Stimulated activated naive CD4-positive, alpha-beta T cell (primary cell): ENCODE data around the gene MYB.

Experiments
- DNase-seq, 6 experiments: peaks; one replicate each; lab custom pipeline; 2025; lab: John Stamatoyannopoulos, UW

The MYB gene

GRCh38 chr6:135188718-135189117 is 7.6 kb downstream of the MYB start:
- no peak for DNase-seq

GRCh38 chr6:135189344-135189743 is 8.2 kb downstream of the MYB start:
- DNase-seq: no peak

DNA sequence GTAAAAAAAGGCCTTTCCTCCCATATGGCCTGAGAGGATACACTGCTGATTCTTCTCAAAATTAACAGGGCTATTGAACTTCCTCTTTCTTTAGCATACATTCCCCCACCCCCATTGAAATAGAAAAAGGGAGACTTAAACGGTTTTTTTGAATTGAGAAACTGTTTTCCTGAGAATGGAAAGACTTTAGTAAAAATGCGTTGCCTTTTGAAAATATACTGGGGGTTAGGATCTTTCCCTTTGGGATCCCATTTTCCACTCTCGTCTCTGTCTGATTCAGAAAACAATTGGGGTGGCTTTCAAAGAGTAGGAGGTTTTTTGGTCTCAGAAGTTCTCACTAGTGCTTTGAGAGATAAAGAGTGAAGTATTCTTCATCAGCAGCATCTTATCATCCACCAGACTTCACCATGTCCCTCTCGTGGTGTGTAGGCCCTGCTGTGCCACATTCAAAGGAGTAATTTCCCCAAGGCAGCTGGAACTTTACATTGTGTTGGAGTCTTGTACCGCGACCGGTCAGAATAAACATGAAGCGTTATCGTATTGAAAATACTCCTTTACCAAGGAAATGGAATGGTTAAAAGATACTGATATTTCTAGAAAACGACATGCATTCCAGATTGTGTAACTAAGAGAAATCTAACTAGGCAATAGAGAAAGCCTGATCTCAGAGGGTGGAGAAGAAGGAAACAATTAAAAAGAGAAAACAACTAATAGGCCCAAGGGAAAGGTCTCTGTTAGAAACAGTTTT is 10.6 kb downstream of the MYB start:
- no peak for DNase-seq

GRCh38 chr6:135192256-135193174 is 11.4 kb downstream of the MYB start:
- no peak for DNase-seq

- DNase-seq: no peak
Observed at GRCh38 chr6:135193221-135193620, 12.1 kb downstream of the MYB start.

DNA sequence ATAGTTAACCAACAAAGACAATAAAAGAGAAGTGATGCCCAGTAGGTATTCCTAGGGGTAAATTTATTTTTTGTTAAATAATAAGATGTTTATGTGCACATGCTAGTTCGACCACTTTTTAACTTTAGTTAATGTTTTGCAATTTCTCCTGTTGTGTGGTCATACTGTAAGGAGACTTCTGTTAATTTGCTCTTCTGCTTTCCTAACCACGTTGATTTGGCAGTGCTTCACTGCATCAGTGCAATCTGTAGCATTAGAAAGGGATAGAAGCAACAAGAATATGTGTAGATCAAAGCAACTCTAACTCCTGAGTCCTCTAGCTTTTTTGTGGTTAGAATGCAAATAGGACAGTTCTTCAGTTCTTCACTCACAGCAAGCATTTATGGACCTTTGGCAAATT is 13.9 kb downstream of the MYB start:
- DNase-seq: no peak

DNA sequence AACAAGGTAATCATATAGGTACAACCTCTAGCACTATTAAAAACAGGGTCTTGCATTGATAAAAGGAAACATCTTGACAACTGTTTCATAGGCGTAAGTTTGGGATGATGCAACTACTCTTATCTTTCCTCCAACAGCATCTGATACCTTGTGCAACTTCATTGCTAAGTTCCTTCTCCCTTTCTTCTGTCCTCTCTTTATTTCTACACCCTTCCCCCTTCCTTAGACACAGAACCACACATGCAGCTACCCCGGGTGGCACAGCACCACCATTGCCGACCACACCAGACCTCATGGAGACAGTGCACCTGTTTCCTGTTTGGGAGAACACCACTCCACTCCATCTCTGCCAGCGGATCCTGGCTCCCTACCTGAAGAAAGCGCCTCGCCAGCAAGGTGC is 14.4 kb downstream of the MYB start:
- no peak for DNase-seq

GRCh38 chr6:135196739-135197510 is 15.8 kb downstream of the MYB start:
- DNase-seq: no peak

DNA sequence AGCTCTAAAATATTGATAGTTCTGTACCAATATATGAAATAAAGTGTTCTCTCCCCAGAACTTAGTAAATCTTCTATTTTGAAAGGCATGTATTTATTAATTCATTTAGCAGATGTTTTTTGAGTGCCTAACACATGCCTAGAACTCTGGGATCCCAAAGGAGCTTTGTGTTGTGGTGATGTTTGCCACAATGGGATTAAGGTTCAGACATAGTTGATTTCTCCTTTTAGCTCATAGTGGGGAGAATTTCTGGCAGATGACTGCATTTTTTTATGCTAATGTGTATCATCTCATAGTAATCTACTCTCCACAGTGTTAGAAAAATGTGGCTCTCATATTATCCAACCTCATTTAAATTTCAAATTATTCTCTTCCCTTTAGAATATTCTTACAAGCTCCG is 21.7 kb downstream of the MYB start:
- DNase-seq: no peak

DNA sequence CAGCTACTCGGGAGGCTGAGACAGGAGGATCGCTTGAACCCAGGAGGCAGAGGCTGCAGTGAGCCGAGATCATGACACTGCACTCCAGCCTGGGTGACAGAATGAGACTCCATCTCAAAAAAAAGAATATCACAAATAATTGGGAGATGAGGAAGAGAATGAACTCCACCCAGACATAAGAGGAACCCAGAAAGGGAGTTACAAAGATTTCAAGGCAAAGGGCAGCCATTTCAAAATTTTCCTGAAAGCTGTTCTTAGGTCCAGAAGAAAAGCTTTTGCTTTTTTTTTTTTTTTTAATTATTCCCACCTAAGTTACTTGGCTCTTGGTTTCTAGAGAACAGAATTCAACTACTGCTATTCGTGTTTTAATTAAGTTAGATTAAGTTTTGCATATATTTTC is 23.8 kb downstream of the MYB start:
- DNase-seq: no peak

DNA sequence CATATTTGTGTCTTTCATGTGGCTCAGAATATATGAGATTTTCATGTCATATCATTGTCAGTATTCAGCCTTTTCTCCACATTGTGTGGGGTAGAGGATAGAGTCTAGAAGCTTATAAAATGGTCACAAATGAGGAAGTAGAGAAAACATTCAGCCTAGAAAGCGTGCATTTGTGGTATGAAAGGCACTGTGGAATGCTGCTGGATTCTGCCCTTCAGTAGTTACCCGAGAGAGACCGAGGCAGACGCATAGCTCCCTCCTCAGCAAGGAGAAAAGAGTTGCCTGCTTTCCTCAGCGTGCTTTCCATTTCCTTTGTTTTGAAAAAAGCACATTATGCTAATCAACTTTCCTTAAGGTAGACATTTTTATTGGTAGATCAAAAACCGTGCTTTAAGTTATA is 28.7 kb downstream of the MYB start:
- peak in 4 of 6 experiments; percentile 1 to 59 (median 42) for DNase-seq

DNA sequence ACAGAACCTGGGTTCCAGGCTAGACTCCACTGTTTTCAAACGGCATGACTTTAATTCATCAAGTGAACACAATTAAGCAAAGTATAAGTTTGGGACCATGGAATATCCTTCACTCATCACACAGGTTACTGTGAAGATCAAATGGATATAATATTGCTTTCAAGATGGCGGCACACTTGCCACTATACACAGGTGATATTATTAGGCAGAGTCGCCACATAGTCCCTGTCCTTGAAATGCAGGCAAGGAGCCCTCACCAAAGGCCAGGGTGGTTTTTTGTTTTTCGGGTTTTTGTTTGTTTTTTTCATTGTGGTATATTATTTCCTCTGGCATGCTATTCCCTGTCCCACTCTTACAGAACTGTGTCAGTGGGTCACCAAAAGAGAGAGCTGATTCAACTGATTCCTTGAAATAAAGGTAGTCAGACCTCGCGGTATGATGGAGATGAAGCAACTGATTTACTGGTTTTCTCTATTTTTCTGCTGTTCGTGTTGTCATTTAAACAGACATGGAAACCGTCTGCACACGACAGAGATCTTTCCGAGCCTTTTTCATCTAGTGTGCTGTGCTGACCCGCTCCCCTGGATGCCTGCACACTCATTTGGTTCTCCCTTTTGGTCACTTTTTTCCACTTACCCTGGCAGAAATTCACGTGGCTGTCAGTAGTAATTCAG is 29.7 kb downstream of the MYB start:
- DNase-seq: no peak

GRCh38 chr6:135211306-135211702 is 30.2 kb downstream of the MYB start:
- no peak for DNase-seq

- no peak for DNase-seq
Observed at GRCh38 chr6:135212020-135212806, 31.1 kb downstream of the MYB start.

- peak in 2 of 6 experiments; percentile 3 to 15 for DNase-seq
Observed at GRCh38 chr6:135212935-135213334, 31.8 kb downstream of the MYB start.

GRCh38 chr6:135213616-135214015 is 32.5 kb downstream of the MYB start:
- DNase-seq: no peak

DNA sequence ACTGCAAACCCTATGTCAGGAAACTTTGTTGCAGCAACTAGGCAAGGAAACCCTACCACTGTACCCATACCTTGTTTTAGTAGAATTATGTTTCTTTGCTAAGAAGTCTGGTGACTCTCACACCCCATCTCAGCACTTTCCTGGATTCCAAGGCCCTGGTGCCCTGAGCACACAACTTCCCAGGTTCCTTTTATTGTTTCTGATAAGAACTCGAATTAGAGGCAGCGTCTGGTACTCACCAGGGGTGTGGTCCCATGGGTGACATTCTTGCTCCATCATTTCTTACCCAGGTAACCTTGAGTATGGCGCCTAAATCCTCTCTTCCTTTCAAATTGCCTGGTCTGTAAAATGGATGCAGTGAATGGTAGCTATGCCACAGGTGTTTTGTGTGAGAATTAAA is 34.1 kb downstream of the MYB start:
- DNase-seq: no peak

GRCh38 chr6:135215563-135215962 is 34.5 kb downstream of the MYB start:
- no peak for DNase-seq

DNA sequence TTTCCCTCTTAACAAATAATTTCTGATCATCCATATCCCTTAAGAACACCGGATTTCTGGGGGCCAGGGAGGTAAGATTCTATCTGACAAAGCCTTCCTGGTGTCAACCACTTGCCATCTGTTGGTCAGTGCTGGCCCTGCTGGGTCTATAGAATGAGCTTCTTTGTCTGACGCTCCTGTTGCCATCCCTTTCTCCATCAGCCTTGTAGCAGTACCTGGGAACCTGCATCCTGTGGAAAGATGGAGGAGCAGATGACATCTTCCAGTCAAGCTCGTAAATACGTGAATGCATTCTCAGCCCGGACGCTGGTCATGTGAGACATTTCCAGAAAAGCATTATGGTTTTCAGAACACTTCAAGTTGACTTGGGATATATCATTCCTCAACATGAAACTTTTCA is 36.6 kb downstream of the MYB start:
- DNase-seq: no peak

DNA sequence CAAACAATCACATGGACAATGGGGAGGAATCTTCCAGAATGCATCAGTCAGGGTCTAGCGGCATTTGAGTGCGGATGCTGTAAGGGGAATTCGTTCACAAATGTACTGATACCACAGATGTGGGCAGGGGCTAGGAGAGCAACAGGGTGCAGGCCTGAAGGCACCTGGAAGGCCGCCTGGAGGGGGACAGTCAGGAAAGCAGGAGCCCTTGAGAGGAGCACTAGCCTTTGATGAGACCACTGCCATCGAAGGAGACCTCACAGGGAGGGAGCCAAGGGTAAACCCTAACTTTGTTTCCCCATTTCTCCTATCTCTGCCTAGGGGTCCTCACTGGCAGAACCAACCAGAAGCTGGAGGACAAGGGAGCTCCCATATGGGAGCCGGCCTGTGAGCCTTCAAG is 38.2 kb downstream of the MYB start:
- no peak for DNase-seq

DNA sequence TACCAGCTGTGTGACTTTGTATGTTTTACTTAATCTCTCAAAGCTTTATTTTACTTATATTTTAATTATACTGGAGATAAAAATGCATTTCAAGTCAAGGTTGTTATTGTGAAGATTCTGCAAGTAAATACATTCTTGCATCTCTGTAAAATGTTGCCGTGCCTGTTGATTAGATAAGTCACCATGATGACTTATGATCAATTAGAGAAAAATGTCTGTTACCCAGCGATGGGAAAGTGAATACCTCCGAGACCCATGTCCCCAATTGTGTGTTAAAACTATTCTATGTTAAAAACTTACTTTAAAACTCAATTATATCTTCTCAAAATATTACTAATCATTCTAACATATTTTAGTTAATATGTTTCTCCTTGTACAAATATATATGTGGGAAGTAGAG is 39.9 kb downstream of the MYB start:
- no peak for DNase-seq
